Measurements from ENCODE around the gene NDST3.

NDST3 gene

DNA sequence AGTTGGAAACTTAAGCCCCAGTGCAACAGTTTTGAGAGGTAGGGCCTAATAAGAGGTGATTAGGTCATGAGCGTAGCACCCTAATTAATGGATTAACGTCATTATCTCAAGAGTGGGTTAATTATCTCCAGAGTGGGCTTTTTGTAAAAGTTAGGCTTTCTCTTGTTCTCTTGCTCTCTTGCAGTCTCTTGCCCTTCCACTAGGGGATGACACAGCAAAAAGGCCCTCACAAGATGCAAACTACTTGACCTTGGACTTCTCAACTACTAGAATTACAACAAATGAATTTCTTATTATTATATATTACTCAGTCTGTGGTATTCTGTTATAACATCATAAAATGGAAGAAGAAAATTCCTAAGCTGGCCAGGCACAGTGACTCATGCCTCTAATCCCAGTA lies 22.1 kb upstream of the NDST3 start:
- Histone ChIP-seq H3K27me3 (no peaks in the 10 kb centered on the region), H3K4me3 (ENCODE audit: low read depth, low read length) (no peak overlapping the region), H3K36me3 (no peaks in the 10 kb centered on the region), H3K9me3 (no peaks in the 10 kb centered on the region), H3K4me1 (no peaks in the 10 kb centered on the region)
- DNase-seq = no peak
- TF ChIP-seq, protein P1, sequence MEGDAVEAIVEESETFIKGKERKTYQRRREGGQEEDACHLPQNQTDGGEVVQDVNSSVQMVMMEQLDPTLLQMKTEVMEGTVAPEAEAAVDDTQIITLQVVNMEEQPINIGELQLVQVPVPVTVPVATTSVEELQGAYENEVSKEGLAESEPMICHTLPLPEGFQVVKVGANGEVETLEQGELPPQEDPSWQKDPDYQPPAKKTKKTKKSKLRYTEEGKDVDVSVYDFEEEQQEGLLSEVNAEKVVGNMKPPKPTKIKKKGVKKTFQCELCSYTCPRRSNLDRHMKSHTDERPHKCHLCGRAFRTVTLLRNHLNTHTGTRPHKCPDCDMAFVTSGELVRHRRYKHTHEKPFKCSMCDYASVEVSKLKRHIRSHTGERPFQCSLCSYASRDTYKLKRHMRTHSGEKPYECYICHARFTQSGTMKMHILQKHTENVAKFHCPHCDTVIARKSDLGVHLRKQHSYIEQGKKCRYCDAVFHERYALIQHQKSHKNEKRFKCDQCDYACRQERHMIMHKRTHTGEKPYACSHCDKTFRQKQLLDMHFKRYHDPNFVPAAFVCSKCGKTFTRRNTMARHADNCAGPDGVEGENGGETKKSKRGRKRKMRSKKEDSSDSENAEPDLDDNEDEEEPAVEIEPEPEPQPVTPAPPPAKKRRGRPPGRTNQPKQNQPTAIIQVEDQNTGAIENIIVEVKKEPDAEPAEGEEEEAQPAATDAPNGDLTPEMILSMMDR (IDR thresholded peaks at IDR 0.05; ENCODE audit: low read depth, low read length) = peak; percentile 45

DNA sequence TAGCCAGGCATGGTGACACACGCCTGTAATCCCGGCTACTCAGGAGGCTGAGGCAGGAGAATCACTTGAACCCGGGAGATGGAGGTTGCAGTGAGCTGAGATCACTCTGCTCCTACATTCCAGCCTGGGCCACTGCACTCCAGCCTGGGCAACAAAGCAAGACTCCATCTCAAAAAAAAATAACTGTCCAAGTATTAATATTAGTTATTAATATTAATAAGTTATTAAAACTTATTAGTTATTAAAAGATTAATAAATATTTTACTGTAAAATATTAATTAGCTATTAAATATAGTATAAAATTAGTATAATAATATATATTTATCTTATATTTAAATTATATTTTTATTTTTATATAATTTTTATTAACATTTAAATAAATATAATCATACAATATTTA lies 19.5 kb upstream of the NDST3 start:
- TF ChIP-seq, protein P1 (IDR thresholded peaks at IDR 0.05; ENCODE audit: low read depth, low read length) = no peak
- no peak for DNase-seq
- Histone ChIP-seq H3K4me1 (no peaks in the 10 kb centered on the region), H3K27me3 (no peaks in the 10 kb centered on the region), H3K4me3 (ENCODE audit: low read depth, low read length) (no peak overlapping the region), H3K36me3 (no peaks in the 10 kb centered on the region), H3K9me3 (no peaks in the 10 kb centered on the region)

DNA sequence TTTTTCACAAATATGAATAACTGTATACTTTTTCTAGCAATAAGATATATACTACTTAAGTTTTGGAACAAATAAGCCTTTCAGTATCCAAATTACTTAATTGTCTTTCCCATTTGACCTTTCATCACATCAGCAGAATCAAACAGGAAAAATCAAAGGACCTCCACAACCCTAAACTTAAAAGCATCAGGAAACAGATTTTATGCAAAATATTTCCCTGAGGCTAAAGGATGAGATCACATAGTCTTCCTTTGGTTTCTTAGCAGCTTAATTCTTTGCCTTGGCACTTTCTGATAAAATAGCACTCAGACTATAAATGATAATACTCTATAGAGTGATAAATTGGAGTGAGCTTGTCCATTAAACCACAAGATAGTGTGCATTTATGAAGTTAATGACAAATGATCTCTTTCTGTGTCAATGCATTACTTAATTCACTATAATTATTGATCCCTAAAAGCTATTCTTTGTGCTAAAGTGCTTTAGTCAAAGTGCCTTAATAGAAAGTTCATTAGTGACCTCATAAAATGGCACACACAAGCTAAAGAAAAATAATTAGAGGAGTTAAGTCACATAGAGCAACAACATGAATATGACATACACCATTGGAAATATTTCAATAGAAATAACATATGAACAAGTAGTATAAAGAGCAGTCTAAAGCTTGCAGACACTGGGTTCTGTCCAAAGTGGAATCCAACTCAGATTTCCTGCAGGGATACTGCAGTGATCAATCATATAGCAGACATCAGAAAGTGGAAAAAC lies 15.7 kb upstream of the NDST3 start:
- TF ChIP-seq, protein P1 (IDR thresholded peaks at IDR 0.05; ENCODE audit: low read depth, low read length) = no peak
- no peak for DNase-seq

DNA sequence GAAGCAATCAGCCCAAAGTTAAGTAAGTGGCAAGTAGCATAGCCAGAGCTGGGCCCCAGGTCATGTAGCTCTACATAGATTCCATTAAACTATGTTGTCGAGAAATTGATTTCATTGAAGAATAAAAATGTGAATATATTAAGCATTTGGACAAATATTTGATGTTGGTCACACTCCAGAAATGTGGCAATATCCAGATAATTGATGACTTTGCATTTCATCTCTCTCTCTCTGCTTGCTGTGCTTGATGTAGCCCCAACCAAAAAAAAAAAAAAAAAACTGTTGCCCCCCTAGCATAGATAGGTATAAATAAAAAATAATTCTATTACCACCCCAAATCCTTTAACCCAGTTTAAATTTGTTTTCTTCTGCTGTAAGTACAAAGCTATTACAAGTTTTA lies 7.5 kb upstream of the NDST3 start:
- no peaks in the 10 kb centered on the region for H3K4me1 ChIP-seq
- no peaks in the 10 kb centered on the region for H3K27me3 ChIP-seq
- TF ChIP-seq, protein P1 (IDR thresholded peaks at IDR 0.05; ENCODE audit: low read depth, low read length) = no peak
- DNase-seq = no peak
- no peaks in the 10 kb centered on the region for H3K36me3 ChIP-seq
- no peaks in the 10 kb centered on the region for H3K9me3 ChIP-seq
- no peak overlapping the region for H3K4me3 ChIP-seq (ENCODE audit: low read depth, low read length)

More for the DNA sequence above, 15.7 kb upstream of the NDST3 start:
- H3K4me1 ChIP-seq = no peaks in the 10 kb centered on the region
- no peaks in the 10 kb centered on the region for H3K9me3 ChIP-seq
- no peaks in the 10 kb centered on the region for H3K36me3 ChIP-seq
- H3K27me3 ChIP-seq = no peaks in the 10 kb centered on the region
- no peak overlapping the region for H3K4me3 ChIP-seq (ENCODE audit: low read depth, low read length)

DNA sequence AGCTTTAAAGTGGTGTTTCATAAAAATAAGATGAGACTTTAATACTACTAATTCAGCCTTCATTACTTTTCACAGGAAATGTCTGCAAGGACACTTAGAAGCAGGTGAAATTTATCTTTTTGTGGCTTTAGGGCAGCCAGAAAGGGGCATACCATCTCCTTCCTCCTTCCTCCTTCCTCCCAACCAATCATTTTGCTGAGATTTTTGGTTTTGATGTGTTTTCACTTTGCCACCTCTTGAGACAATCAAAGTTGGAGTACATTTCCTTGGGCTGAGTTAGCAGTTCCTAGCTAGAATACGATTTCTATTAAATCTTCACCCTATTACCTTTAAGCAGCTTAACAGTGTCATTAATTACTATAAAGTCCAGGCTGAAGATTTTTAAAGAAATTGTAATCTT lies 5.1 kb upstream of the NDST3 start:
- H3K4me1 ChIP-seq = peaks cover 2% of the 10 kb centered on the region; the same call in 1 of the 2 replicates
- H3K9me3 ChIP-seq = no peaks in the 10 kb centered on the region
- H3K27me3 ChIP-seq = no peaks in the 10 kb centered on the region
- no peaks in the 10 kb centered on the region for H3K36me3 ChIP-seq
- no peak for DNase-seq
- no peak overlapping the region for H3K4me3 ChIP-seq (ENCODE audit: low read depth, low read length)
- TF ChIP-seq, protein P1 (IDR thresholded peaks at IDR 0.05; ENCODE audit: low read depth, low read length) = no peak

DNA sequence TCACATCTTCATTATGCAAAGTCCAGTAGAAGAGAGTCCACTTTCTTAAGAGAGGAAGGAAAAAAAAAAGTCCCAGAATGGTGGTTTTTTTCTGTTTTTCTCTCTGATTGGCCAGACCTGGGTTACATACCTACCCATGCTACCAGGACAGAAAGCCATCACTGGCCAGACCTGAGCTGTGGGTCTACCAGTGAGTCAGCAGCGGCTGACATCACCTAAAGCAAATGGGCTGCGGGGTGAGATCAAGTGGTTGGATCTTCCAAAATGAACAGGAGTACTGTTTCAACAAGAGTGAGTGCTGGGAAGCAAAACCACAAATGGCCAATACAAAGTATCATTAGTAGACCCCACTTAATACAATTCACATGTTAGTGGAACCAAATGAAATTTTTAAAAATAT lies 1.6 kb upstream of the NDST3 start:
- no peaks in the 10 kb centered on the region for H3K27me3 ChIP-seq
- H3K9me3 ChIP-seq = no peaks in the 10 kb centered on the region
- H3K36me3 ChIP-seq = no peaks in the 10 kb centered on the region
- peak; percentile 15 for DNase-seq
- H3K4me1 ChIP-seq = peaks cover 2% of the 10 kb centered on the region; the same call in 1 of the 2 replicates
- TF ChIP-seq, protein P1 (IDR thresholded peaks at IDR 0.05; ENCODE audit: low read depth, low read length) = no peak
- H3K4me3 ChIP-seq (ENCODE audit: low read depth, low read length) = peak overlapping the region; percentile 76
